Caki2 (cell line): ENCODE data around the gene NUDT4B. TPM values are rescaled to one million over a fixed set of nuclear protein-coding genes. Genes with fewer than 3 reads are reported as not detected.
"Not testable (repeated sequence)": the region's sequence is repeated elsewhere in the genome, so short reads cannot be mapped to it uniquely, and the experiment has no call there.

Source experiments
- DNase-seq: peaks from one replicate; pipeline ENCODE4 v3.0.0-alpha.2; 2015; ENCODE audit warnings: low read depth
- in situ Hi-C: cut with HindIII; loops from 2 replicates; pipeline ENCODE4 v1.10.0; 2016; ENCODE audit warnings: low sequenced_read_pairs, low pct_unique_long_range_greater_than_20kb, mixed read lengths
- total RNA-seq: library from RNA; depleted of rRNA; stranded (reverse); fragments of >200 nt; shearing (Covaris generic); gene quantifications from 2 replicates; pipeline ENCODE4 v1.2.3, GENCODE V29; 2014; ENCODE audit warnings: low replicate concordance

The NUDT4B gene
- total RNA-seq, 1 experiment from 2014 or later, result not detected

GRCh38 chr1:148733585-148734310 is 14.8 kb upstream of the NUDT4B start:
- in situ Hi-C loops, DNase-seq: not testable (repeated sequence)

- in situ Hi-C loops, DNase-seq: not testable (repeated sequence)
Observed at GRCh38 chr1:148734311-148734662, 14.3 kb upstream of the NUDT4B start.

GRCh38 chr1:148735538-148735937 is 13.0 kb upstream of the NUDT4B start:
- in situ Hi-C loops, DNase-seq: not testable (repeated sequence)

GRCh38 chr1:148738667-148739066 is 9.9 kb upstream of the NUDT4B start:
- in situ Hi-C loops, DNase-seq: not testable (repeated sequence)

GRCh38 chr1:148743200-148743599 is 5.4 kb upstream of the NUDT4B start:
- DNase-seq, in situ Hi-C loops: not testable (repeated sequence)

- DNase-seq, in situ Hi-C loops: not testable (repeated sequence)
Observed at GRCh38 chr1:148743726-148744720, 4.6 kb upstream of the NUDT4B start.

GRCh38 chr1:148749335-148749681 is 734 bp downstream of the NUDT4B start:
- in situ Hi-C loops, result not testable (repeated sequence)

GRCh38 chr1:148756231-148756630 is 7.7 kb downstream of the NUDT4B start:
- in situ Hi-C loops, DNase-seq: not testable (repeated sequence)

More at GRCh38 chr1:148749335-148749681, 734 bp downstream of the NUDT4B start:
- not testable (repeated sequence) for DNase-seq

GRCh38 chr1:148757446-148757845 is 8.9 kb downstream of the NUDT4B start:
- DNase-seq, in situ Hi-C loops: not testable (repeated sequence)

GRCh38 chr1:148758412-148758811 is 9.8 kb downstream of the NUDT4B start:
- in situ Hi-C loops, DNase-seq: not testable (repeated sequence)

- DNase-seq, in situ Hi-C loops: not testable (repeated sequence)
Observed at GRCh38 chr1:148758925-148759324, 10.4 kb downstream of the NUDT4B start.

GRCh38 chr1:148759749-148760148 is 11.2 kb downstream of the NUDT4B start:
- DNase-seq, in situ Hi-C loops: not testable (repeated sequence)

GRCh38 chr1:148760206-148760605 is 11.6 kb downstream of the NUDT4B start:
- DNase-seq, result not testable (repeated sequence)

GRCh38 chr1:148761360-148761759 is 12.8 kb downstream of the NUDT4B start:
- not testable (repeated sequence) for DNase-seq

More at GRCh38 chr1:148760206-148760605, 11.6 kb downstream of the NUDT4B start:
- in situ Hi-C loops, result not testable (repeated sequence)

GRCh38 chr1:148765238-148766019 is 16.9 kb downstream of the NUDT4B start:
- in situ Hi-C loops, DNase-seq: not testable (repeated sequence)

More at GRCh38 chr1:148761360-148761759, 12.8 kb downstream of the NUDT4B start:
- in situ Hi-C loops, result not testable (repeated sequence)

GRCh38 chr1:148768541-148768940 is 20.0 kb downstream of the NUDT4B start:
- DNase-seq, in situ Hi-C loops: not testable (repeated sequence)

GRCh38 chr1:148769495-148769894 is 20.9 kb downstream of the NUDT4B start:
- in situ Hi-C loops, DNase-seq: not testable (repeated sequence)

- DNase-seq, in situ Hi-C loops: not testable (repeated sequence)
Observed at GRCh38 chr1:148773690-148774089, 25.1 kb downstream of the NUDT4B start.
